ENCODE data around the gene CCDC60.

Gene CCDC60

GRCh38 chr12:119307747-119308146 is 26.8 kb upstream of the CCDC60 start:
- no peaks in the 10 kb centered on the region for H3K4me1 ChIP-seq (ENCODE audit: control insufficient read depth in 1 of 2, insufficient read depth in 2 of 2, low read length in 2 of 2)
- no peaks in the 10 kb centered on the region for H3K27me3 ChIP-seq (ENCODE audit: control insufficient read depth in 1 of 2, insufficient read depth in 2 of 2, low read length in 2 of 2)
- H3K4me3 ChIP-seq (ENCODE audit: low read depth in 1 of 2, low read length in 2 of 2): no peak overlapping the region
- H3K9ac ChIP-seq (ENCODE audit: low read depth in 1 of 2, low read length in 2 of 2): no peak overlapping the region
- no peaks in the 10 kb centered on the region for H3K9me3 ChIP-seq (ENCODE audit: control insufficient read depth in 1 of 2, low read length in 2 of 2)
- no peaks in the 10 kb centered on the region for H3K36me3 ChIP-seq (ENCODE audit: control insufficient read depth in 1 of 2, insufficient read depth in 2 of 2, low read length in 2 of 2)
- no peak overlapping the region for H3K27ac ChIP-seq (ENCODE audit: low read depth, low read length)

GRCh38 chr12:119308708-119309456 is 25.6 kb upstream of the CCDC60 start:
- Histone ChIP-seq H3K4me3 (ENCODE audit: low read depth in 1 of 2, low read length in 2 of 2) (no peak overlapping the region), H3K27me3 (ENCODE audit: control insufficient read depth in 1 of 2, insufficient read depth in 2 of 2, low read length in 2 of 2) (no peaks in the 10 kb centered on the region), H3K36me3 (ENCODE audit: control insufficient read depth in 1 of 2, insufficient read depth in 2 of 2, low read length in 2 of 2) (no peaks in the 10 kb centered on the region), H3K27ac (ENCODE audit: low read depth, low read length) (no peak overlapping the region), H3K4me1 (ENCODE audit: control insufficient read depth in 1 of 2, insufficient read depth in 2 of 2, low read length in 2 of 2) (no peaks in the 10 kb centered on the region), H3K9me3 (ENCODE audit: control insufficient read depth in 1 of 2, low read length in 2 of 2) (no peaks in the 10 kb centered on the region), H3K9ac (ENCODE audit: low read depth in 1 of 2, low read length in 2 of 2) (no peak overlapping the region)

DNA sequence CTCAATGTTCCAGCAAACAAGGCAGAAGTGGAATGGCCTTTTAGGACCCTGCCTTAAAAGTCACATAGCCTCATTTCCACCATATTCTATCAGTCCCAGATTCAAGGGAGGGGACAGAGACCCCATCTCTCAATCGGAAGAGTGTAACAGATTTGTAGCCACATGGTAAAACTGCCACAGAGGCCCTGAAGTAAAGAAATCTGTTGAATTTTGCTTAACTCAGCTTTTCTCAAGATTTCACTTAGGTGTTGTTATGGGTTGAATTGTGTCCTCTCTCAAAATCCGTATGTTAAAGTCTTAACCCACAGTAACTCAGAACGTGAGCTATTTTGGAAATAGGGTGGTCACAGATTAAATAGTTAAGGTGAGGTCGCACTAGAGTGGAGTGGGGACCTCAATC is 22.7 kb upstream of the CCDC60 start:
- H3K27ac ChIP-seq (ENCODE audit: low read depth, low read length): no peak overlapping the region
- H3K4me1 ChIP-seq (ENCODE audit: control insufficient read depth in 1 of 2, insufficient read depth in 2 of 2, low read length in 2 of 2): no peaks in the 10 kb centered on the region
- no peaks in the 10 kb centered on the region for H3K9me3 ChIP-seq (ENCODE audit: control insufficient read depth in 1 of 2, low read length in 2 of 2)
- H3K36me3 ChIP-seq (ENCODE audit: control insufficient read depth in 1 of 2, insufficient read depth in 2 of 2, low read length in 2 of 2): no peaks in the 10 kb centered on the region
- H3K9ac ChIP-seq (ENCODE audit: low read depth in 1 of 2, low read length in 2 of 2): no peak overlapping the region
- H3K27me3 ChIP-seq (ENCODE audit: control insufficient read depth in 1 of 2, insufficient read depth in 2 of 2, low read length in 2 of 2): no peaks in the 10 kb centered on the region
- H3K4me3 ChIP-seq (ENCODE audit: low read depth in 1 of 2, low read length in 2 of 2): no peak overlapping the region

DNA sequence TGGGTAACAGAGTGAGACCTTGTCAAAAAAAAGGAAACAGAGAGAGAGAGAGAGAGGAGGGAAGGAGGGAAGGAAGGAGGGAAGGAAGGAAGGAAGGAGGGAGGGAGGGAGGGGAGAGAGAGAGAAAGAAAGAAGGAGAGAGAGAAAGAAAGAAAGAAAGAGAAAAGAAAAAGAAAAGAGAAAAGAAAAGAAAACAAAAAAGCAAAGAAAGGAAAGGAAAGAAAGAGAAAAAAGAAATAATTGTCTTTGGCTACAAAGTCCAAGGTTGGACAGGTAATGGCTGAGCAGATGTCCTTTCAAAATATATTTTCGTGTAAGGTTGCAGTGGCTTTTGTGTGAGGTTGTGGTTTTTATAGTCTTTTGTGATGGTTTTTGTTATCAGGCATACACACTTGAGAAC is 21.6 kb upstream of the CCDC60 start:
- H3K9ac ChIP-seq (ENCODE audit: low read depth in 1 of 2, low read length in 2 of 2): no peak overlapping the region
- no peaks in the 10 kb centered on the region for H3K27me3 ChIP-seq (ENCODE audit: control insufficient read depth in 1 of 2, insufficient read depth in 2 of 2, low read length in 2 of 2)
- no peaks in the 10 kb centered on the region for H3K9me3 ChIP-seq (ENCODE audit: control insufficient read depth in 1 of 2, low read length in 2 of 2)
- H3K27ac ChIP-seq (ENCODE audit: low read depth, low read length): no peak overlapping the region
- H3K4me3 ChIP-seq (ENCODE audit: low read depth in 1 of 2, low read length in 2 of 2): no peak overlapping the region
- no peaks in the 10 kb centered on the region for H3K4me1 ChIP-seq (ENCODE audit: control insufficient read depth in 1 of 2, insufficient read depth in 2 of 2, low read length in 2 of 2)
- H3K36me3 ChIP-seq (ENCODE audit: control insufficient read depth in 1 of 2, insufficient read depth in 2 of 2, low read length in 2 of 2): no peaks in the 10 kb centered on the region

GRCh38 chr12:119314290-119314689 is 20.2 kb upstream of the CCDC60 start:
- Histone ChIP-seq H3K9ac (ENCODE audit: low read depth in 1 of 2, low read length in 2 of 2) (no peak overlapping the region), H3K36me3 (ENCODE audit: control insufficient read depth in 1 of 2, insufficient read depth in 2 of 2, low read length in 2 of 2) (no peaks in the 10 kb centered on the region), H3K4me3 (ENCODE audit: low read depth in 1 of 2, low read length in 2 of 2) (no peak overlapping the region), H3K4me1 (ENCODE audit: control insufficient read depth in 1 of 2, insufficient read depth in 2 of 2, low read length in 2 of 2) (no peaks in the 10 kb centered on the region), H3K27me3 (ENCODE audit: control insufficient read depth in 1 of 2, insufficient read depth in 2 of 2, low read length in 2 of 2) (no peaks in the 10 kb centered on the region), H3K9me3 (ENCODE audit: control insufficient read depth in 1 of 2, low read length in 2 of 2) (no peaks in the 10 kb centered on the region), H3K27ac (ENCODE audit: low read depth, low read length) (no peak overlapping the region)

- no peak overlapping the region for H3K27ac ChIP-seq (ENCODE audit: low read depth, low read length)
- H3K4me3 ChIP-seq (ENCODE audit: low read depth in 1 of 2, low read length in 2 of 2): no peak overlapping the region
- H3K4me1 ChIP-seq (ENCODE audit: control insufficient read depth in 1 of 2, insufficient read depth in 2 of 2, low read length in 2 of 2): no peaks in the 10 kb centered on the region
- no peak overlapping the region for H3K9ac ChIP-seq (ENCODE audit: low read depth in 1 of 2, low read length in 2 of 2)
- H3K9me3 ChIP-seq (ENCODE audit: control insufficient read depth in 1 of 2, low read length in 2 of 2): no peaks in the 10 kb centered on the region
- H3K27me3 ChIP-seq (ENCODE audit: control insufficient read depth in 1 of 2, insufficient read depth in 2 of 2, low read length in 2 of 2): no peaks in the 10 kb centered on the region
- no peaks in the 10 kb centered on the region for H3K36me3 ChIP-seq (ENCODE audit: control insufficient read depth in 1 of 2, insufficient read depth in 2 of 2, low read length in 2 of 2)
These were observed 14.9 kb upstream of the CCDC60 start for GRCh38 chr12:119319638-119320037.

GRCh38 chr12:119320678-119321077 is 13.9 kb upstream of the CCDC60 start:
- Histone ChIP-seq H3K27me3 (ENCODE audit: control insufficient read depth in 1 of 2, insufficient read depth in 2 of 2, low read length in 2 of 2) (no peaks in the 10 kb centered on the region), H3K9me3 (ENCODE audit: control insufficient read depth in 1 of 2, low read length in 2 of 2) (no peaks in the 10 kb centered on the region), H3K36me3 (ENCODE audit: control insufficient read depth in 1 of 2, insufficient read depth in 2 of 2, low read length in 2 of 2) (no peaks in the 10 kb centered on the region), H3K4me1 (ENCODE audit: control insufficient read depth in 1 of 2, insufficient read depth in 2 of 2, low read length in 2 of 2) (no peaks in the 10 kb centered on the region), H3K9ac (ENCODE audit: low read depth in 1 of 2, low read length in 2 of 2) (no peak overlapping the region), H3K27ac (ENCODE audit: low read depth, low read length) (no peak overlapping the region), H3K4me3 (ENCODE audit: low read depth in 1 of 2, low read length in 2 of 2) (no peak overlapping the region)

- Histone ChIP-seq H3K4me3 (ENCODE audit: low read depth in 1 of 2, low read length in 2 of 2) (no peak overlapping the region), H3K27ac (ENCODE audit: low read depth, low read length) (no peak overlapping the region)
These were observed 12.2 kb upstream of the CCDC60 start for GRCh38 chr12:119322301-119322723.

DNA sequence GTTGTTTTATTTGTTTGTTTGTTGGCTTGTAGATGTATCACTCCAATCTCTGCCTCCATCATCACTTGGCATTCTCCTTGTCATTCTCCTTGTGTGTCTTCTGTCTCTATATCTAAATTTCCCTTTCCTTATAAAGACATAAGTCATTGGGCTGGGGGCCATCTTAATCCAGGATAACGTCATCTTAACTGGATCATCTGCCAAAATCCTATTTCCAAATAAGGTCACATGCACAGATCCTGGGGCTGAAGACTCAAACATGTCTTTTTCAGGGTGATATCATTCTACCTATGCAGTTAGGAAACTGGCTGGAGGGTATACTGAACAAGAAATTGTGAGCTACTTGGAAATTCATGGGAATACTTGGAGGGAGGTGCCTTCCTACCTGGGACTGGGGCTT is 8.7 kb upstream of the CCDC60 start:
- H3K27me3 ChIP-seq (ENCODE audit: control insufficient read depth in 1 of 2, insufficient read depth in 2 of 2, low read length in 2 of 2): no peaks in the 10 kb centered on the region
- no peak overlapping the region for H3K4me3 ChIP-seq (ENCODE audit: low read depth in 1 of 2, low read length in 2 of 2)
- no peaks in the 10 kb centered on the region for H3K9me3 ChIP-seq (ENCODE audit: control insufficient read depth in 1 of 2, low read length in 2 of 2)
- no peak overlapping the region for H3K27ac ChIP-seq (ENCODE audit: low read depth, low read length)
- H3K36me3 ChIP-seq (ENCODE audit: control insufficient read depth in 1 of 2, insufficient read depth in 2 of 2, low read length in 2 of 2): no peaks in the 10 kb centered on the region
- no peaks in the 10 kb centered on the region for H3K4me1 ChIP-seq (ENCODE audit: control insufficient read depth in 1 of 2, insufficient read depth in 2 of 2, low read length in 2 of 2)
- H3K9ac ChIP-seq (ENCODE audit: low read depth in 1 of 2, low read length in 2 of 2): no peak overlapping the region

More at GRCh38 chr12:119322301-119322723, 12.2 kb upstream of the CCDC60 start:
- Histone ChIP-seq H3K36me3 (ENCODE audit: control insufficient read depth in 1 of 2, insufficient read depth in 2 of 2, low read length in 2 of 2) (no peaks in the 10 kb centered on the region), H3K4me1 (ENCODE audit: control insufficient read depth in 1 of 2, insufficient read depth in 2 of 2, low read length in 2 of 2) (no peaks in the 10 kb centered on the region), H3K27me3 (ENCODE audit: control insufficient read depth in 1 of 2, insufficient read depth in 2 of 2, low read length in 2 of 2) (no peaks in the 10 kb centered on the region), H3K9me3 (ENCODE audit: control insufficient read depth in 1 of 2, low read length in 2 of 2) (no peaks in the 10 kb centered on the region), H3K9ac (ENCODE audit: low read depth in 1 of 2, low read length in 2 of 2) (no peak overlapping the region)

DNA sequence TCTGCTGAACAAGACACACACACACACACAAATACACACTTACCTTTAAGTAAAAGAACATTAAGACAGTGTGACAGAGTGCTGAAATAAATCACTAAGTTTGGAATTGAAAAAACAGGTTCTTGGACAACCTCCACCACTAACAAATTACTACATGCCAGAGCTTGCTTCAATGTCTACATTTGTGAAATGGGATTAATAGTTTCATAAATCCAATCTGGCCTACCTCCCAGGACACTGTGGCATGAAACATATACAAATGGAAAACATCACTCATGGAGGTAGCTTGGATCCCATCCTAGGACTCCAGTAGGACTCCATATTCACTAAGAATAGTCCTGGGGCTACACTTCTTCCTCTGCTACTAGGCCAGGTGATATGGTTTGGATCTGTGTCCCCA is 8.2 kb upstream of the CCDC60 start:
- Histone ChIP-seq H3K9me3 (ENCODE audit: control insufficient read depth in 1 of 2, low read length in 2 of 2) (no peaks in the 10 kb centered on the region), H3K27ac (ENCODE audit: low read depth, low read length) (no peak overlapping the region), H3K4me3 (ENCODE audit: low read depth in 1 of 2, low read length in 2 of 2) (no peak overlapping the region), H3K27me3 (ENCODE audit: control insufficient read depth in 1 of 2, insufficient read depth in 2 of 2, low read length in 2 of 2) (no peaks in the 10 kb centered on the region), H3K9ac (ENCODE audit: low read depth in 1 of 2, low read length in 2 of 2) (no peak overlapping the region), H3K36me3 (ENCODE audit: control insufficient read depth in 1 of 2, insufficient read depth in 2 of 2, low read length in 2 of 2) (no peaks in the 10 kb centered on the region), H3K4me1 (ENCODE audit: control insufficient read depth in 1 of 2, insufficient read depth in 2 of 2, low read length in 2 of 2) (no peaks in the 10 kb centered on the region)
